Jurkat, Clone E6-1 (cell line): ENCODE data around the gene GNB1L. TPM values are rescaled to one million over a fixed set of nuclear protein-coding genes. Genes with fewer than 3 reads are reported as not detected.

Experiments used
- DNase-seq: peaks from one replicate; pipeline ENCODE4 v3.0.0-alpha.2; 2011; ENCODE audit warnings: low read depth, low spot score
- H3K4me3 ChIP-seq: 2 replicates; pipeline ENCODE4 v1.5.1; 2011; ENCODE audit warnings: mild to moderate bottlenecking, low read length, control low read depth, moderate library complexity
- polyA plus RNA-seq: library from polyadenylated mRNA; unstranded; fragments of >200 nt; gene quantifications from one replicate; pipeline ENCODE4 v1.2.1, GENCODE V29; 2012; ENCODE audit warnings: missing spikeins; ENCODE audit not compliant: insufficient read length, insufficient read depth

The GNB1L gene
- 4.5 TPM for polyA plus RNA-seq

- DNase-seq, result peak; percentile 93
- H3K4me3 ChIP-seq, result peak within 1 kb of the TSS; percentile 96
Observed at GRCh38 chr22:19854778-19855503, at the start of gene GNB1L, which contains the start of gene RTL10. Gene GNB1L, minus strand, starts transcription at chr22:19854874. Its CDS starts 33,519 bp downstream, at chr22:19821355. Gene RTL10, minus strand, starts transcription at chr22:19854874. Its CDS starts 2,613 bp downstream, at chr22:19852261.

GRCh38 chr22:19904174-19904856 lies 49.6 kb upstream of the GNB1L start:
- no peak for DNase-seq
- H3K4me3 ChIP-seq, result no peak overlapping the region

- DNase-seq, result no peak
- no peak overlapping the region for H3K4me3 ChIP-seq
Observed at GRCh38 chr22:19903513-19903912, 48.8 kb upstream of the GNB1L start.

GRCh38 chr22:19903031-19903430 lies 48.4 kb upstream of the GNB1L start:
- no peak for DNase-seq
- no peak overlapping the region for H3K4me3 ChIP-seq

GRCh38 chr22:19902245-19902715 lies 47.6 kb upstream of the GNB1L start:
- no peak for DNase-seq
- H3K4me3 ChIP-seq, result no peak overlapping the region

- no peak overlapping the region for H3K4me3 ChIP-seq
- no peak for DNase-seq
Observed at GRCh38 chr22:19901577-19902244, 47.0 kb upstream of the GNB1L start.

- DNase-seq, result no peak
- H3K4me3 ChIP-seq, result no peak overlapping the region
Observed at GRCh38 chr22:19900707-19901436, 46.2 kb upstream of the GNB1L start.

GRCh38 chr22:19898831-19899567 lies 44.3 kb upstream of the GNB1L start:
- H3K4me3 ChIP-seq, result no peak overlapping the region
- no peak for DNase-seq

- DNase-seq, result no peak
- H3K4me3 ChIP-seq, result no peak overlapping the region
Observed at GRCh38 chr22:19898145-19898544, 43.5 kb upstream of the GNB1L start.

GRCh38 chr22:19897726-19898125 lies 43.1 kb upstream of the GNB1L start:
- no peak for DNase-seq

GRCh38 chr22:19896665-19897355 lies 42.1 kb upstream of the GNB1L start:
- DNase-seq, result peak; percentile 77
- H3K4me3 ChIP-seq, result no peak overlapping the region

More at GRCh38 chr22:19897726-19898125, 43.1 kb upstream of the GNB1L start:
- H3K4me3 ChIP-seq, result no peak overlapping the region

GRCh38 chr22:19895160-19895849 lies 40.6 kb upstream of the GNB1L start:
- H3K4me3 ChIP-seq, result no peak overlapping the region
- no peak for DNase-seq

- no peak overlapping the region for H3K4me3 ChIP-seq
- DNase-seq, result no peak
Observed at GRCh38 chr22:19893363-19893762, 38.7 kb upstream of the GNB1L start.

GRCh38 chr22:19892925-19893324 lies 38.3 kb upstream of the GNB1L start:
- DNase-seq, result no peak
- peak overlapping the region; percentile 44; the same call in 1 of the 2 replicates for H3K4me3 ChIP-seq

- H3K4me3 ChIP-seq, result peak overlapping the region; percentile 44
- peak; percentile 65 for DNase-seq
Observed at GRCh38 chr22:19892257-19892879, 37.7 kb upstream of the GNB1L start.

GRCh38 chr22:19891317-19892256 lies 36.9 kb upstream of the GNB1L start:
- H3K4me3 ChIP-seq, result peak overlapping the region; percentile 44
- DNase-seq, result peak; percentile 99
